Neural progenitor cell (in vitro differentiated cells): ENCODE measurements around the gene WSCD1. TPM values are rescaled to one million over a fixed set of nuclear protein-coding genes. Genes with fewer than 3 reads are reported as not detected.
A peak's percentile ranks its signal among the peaks of the same experiment; 100 is the strongest.

ENCODE experiments used
- DNase-seq: peaks from one replicate; pipeline ENCODE4 v3.0.0-alpha.2; 2016; ENCODE audit warnings: low spot score
- H2AFZ ChIP-seq: fragments of 200-600 bp; sonication (generic); replicated peaks from 2 replicates; pipeline ENCODE4 v1.6.1; 2016; ENCODE audit warnings: antibody characterized with exemption
- H3F3A ChIP-seq: fragments of 200-600 bp; sonication (generic); 2 replicates; pipeline ENCODE4 v1.6.1; 2016; ENCODE audit warnings: antibody characterized with exemption, low read depth
- H3K27ac ChIP-seq: fragments of 200-600 bp; sonication (generic); 2 replicates; pipeline ENCODE4 v1.5.1; 2016; ENCODE audit warnings: mild to moderate bottlenecking
- H3K27me3 ChIP-seq: fragments of 200-600 bp; sonication (generic); 2 replicates; pipeline ENCODE4 v1.6.1; 2016; ENCODE audit warnings: mild to moderate bottlenecking, moderate library complexity
- H3K36me3 ChIP-seq: fragments of 200-600 bp; sonication (generic); 2 replicates; pipeline ENCODE4 v1.5.1; 2016
- H3K4me1 ChIP-seq: fragments of 200-600 bp; sonication (generic); 2 replicates; pipeline ENCODE4 v1.6.1; 2016; ENCODE audit warnings: mixed run types
- H3K4me2 ChIP-seq: fragments of 200-600 bp; sonication (generic); 2 replicates; pipeline ENCODE4 v1.6.1; 2016
- H3K4me3 ChIP-seq: fragments of 200-600 bp; sonication (generic); 2 replicates; pipeline ENCODE4 v1.5.1; 2016
- H3K79me2 ChIP-seq: fragments of 200-600 bp; sonication (generic); 2 replicates; pipeline ENCODE4 v1.6.1; 2016; ENCODE audit warnings: low read depth
- H3K9ac ChIP-seq: fragments of 200-600 bp; sonication (generic); 2 replicates; pipeline ENCODE4 v1.6.1; 2016
- H3K9me3 ChIP-seq: fragments of 200-600 bp; sonication (generic); 2 replicates; pipeline ENCODE4 v1.5.1; 2016; ENCODE audit warnings: low read depth
- H4K20me1 ChIP-seq: fragments of 200-600 bp; sonication (generic); 2 replicates; pipeline ENCODE4 v1.6.1; 2016; ENCODE audit warnings: low read depth
- H3K27ac Mint-ChIP-seq: 3 replicates; pipeline ENCODE4 v1.8.0; 2021; ENCODE audit warnings: mixed read lengths
- H3K27me3 Mint-ChIP-seq: 2 replicates; pipeline ENCODE4 v1.8.0; 2022; ENCODE audit warnings: low read depth, mild to moderate bottlenecking, inconsistent platforms, moderate library complexity, mixed read lengths; ENCODE audit not compliant: insufficient read depth
- H3K36me3 Mint-ChIP-seq: 3 replicates; pipeline ENCODE4 v1.8.0; 2021; ENCODE audit warnings: mixed read lengths
- H3K4me1 Mint-ChIP-seq: 3 replicates; pipeline ENCODE4 v1.8.0; 2021; ENCODE audit warnings: mixed read lengths
- H3K4me3 Mint-ChIP-seq: 3 replicates; pipeline ENCODE4 v1.8.0; 2021; ENCODE audit warnings: mild to moderate bottlenecking, moderate library complexity, mixed read lengths
- H3K9me3 Mint-ChIP-seq: 3 replicates; pipeline ENCODE4 v1.8.0; 2020; ENCODE audit warnings: mixed read lengths
- EZH2 ChIP-seq: fragments of 200-600 bp; sonication (generic); IDR thresholded peaks from 2 replicates; pipeline ENCODE4 v1.6.1; 2017; ENCODE audit warnings: antibody characterized with exemption, mild to moderate bottlenecking, moderate library complexity
- EZH2phosphoT487 ChIP-seq: fragments of 200-600 bp; sonication (generic); IDR thresholded peaks from 2 replicates; pipeline ENCODE4 v1.6.1; 2017; ENCODE audit warnings: antibody characterized with exemption
- total RNA-seq: library from RNA; depleted of rRNA; stranded (reverse); fragments of >200 nt; gene quantifications from 2 replicates; pipeline ENCODE4 v1.2.3, GENCODE V29; 2015; ENCODE audit warnings: low replicate concordance
- TF ChIP-seq, protein P1 (sequence below): fragments of 200-600 bp; sonication (generic); IDR thresholded peaks from 2 replicates; pipeline ENCODE4 v1.5.1; 2017; ENCODE audit warnings: antibody characterized with exemption, mild to moderate bottlenecking

Gene WSCD1
- total RNA-seq, 1 donor from 2014 or later = 20.2 TPM

DNA sequence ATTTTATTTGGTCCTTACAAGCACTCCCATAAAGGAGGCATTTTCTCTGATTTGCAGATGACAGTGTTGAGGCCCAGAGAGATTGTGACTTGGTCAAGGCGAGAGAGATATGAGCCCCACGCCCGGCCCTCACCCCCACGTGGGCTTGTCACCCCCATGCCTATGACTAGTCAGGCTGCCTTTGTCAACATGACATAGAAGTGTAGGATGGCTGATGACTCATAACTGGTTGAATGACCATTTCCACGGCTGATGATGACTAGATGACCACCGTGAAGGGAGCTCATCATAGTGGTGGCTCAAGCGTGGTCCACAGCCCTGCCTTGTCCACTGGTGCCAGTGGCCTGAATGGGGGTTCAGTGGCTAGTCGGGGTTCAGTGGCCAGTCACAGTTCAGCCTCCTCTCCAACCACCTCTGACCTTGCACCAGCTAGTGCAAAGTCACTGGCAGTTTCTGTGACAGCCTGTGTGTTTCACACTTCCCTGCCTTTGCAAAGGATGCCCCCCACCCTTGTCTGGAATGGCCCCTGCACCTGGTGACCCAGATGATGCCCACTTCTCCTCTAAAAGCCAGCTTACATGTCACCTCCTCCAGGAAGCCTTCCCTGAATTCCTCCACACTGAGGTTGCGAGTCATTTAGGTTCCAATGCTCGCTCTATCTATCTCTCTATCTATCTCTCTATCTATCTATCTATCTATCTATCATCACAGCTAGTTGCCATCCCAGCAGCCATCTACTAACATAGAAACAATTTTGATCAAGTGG, 3.8 kb upstream of the WSCD1 start:
- Mint-ChIP-seq H3K27me3 (peaks cover 24% of the 10 kb centered on the region), H3K36me3 (no peaks in the 10 kb centered on the region), H3K4me1 (peaks cover 17% of the 10 kb centered on the region), H3K27ac (no peak overlapping the region), H3K9me3 (peaks cover 4% of the 10 kb centered on the region), H3K4me3 (peak overlapping the region; percentile 3)
- DNase-seq = no peak
- Histone ChIP-seq H3K4me2 (no peak overlapping the region), H4K20me1 (peaks cover 5% of the 10 kb centered on the region), H3K27me3 (peaks cover 32% of the 10 kb centered on the region), H3K9me3 (no peaks in the 10 kb centered on the region), H3K36me3 (no peaks in the 10 kb centered on the region), H3K4me1 (peaks cover 3% of the 10 kb centered on the region), H2AFZ (no peak overlapping the region), H3K27ac (no peak overlapping the region), H3K9ac (no peak overlapping the region), H3K4me3 (no peak overlapping the region), H3K79me2 (peaks cover 6% of the 10 kb centered on the region), H3F3A (peaks cover 5% of the 10 kb centered on the region)
- TF ChIP-seq EZH2 (no peak), EZH2phosphoT487 (no peak)
- TF ChIP-seq, protein P1, sequence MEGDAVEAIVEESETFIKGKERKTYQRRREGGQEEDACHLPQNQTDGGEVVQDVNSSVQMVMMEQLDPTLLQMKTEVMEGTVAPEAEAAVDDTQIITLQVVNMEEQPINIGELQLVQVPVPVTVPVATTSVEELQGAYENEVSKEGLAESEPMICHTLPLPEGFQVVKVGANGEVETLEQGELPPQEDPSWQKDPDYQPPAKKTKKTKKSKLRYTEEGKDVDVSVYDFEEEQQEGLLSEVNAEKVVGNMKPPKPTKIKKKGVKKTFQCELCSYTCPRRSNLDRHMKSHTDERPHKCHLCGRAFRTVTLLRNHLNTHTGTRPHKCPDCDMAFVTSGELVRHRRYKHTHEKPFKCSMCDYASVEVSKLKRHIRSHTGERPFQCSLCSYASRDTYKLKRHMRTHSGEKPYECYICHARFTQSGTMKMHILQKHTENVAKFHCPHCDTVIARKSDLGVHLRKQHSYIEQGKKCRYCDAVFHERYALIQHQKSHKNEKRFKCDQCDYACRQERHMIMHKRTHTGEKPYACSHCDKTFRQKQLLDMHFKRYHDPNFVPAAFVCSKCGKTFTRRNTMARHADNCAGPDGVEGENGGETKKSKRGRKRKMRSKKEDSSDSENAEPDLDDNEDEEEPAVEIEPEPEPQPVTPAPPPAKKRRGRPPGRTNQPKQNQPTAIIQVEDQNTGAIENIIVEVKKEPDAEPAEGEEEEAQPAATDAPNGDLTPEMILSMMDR = no peak

DNA sequence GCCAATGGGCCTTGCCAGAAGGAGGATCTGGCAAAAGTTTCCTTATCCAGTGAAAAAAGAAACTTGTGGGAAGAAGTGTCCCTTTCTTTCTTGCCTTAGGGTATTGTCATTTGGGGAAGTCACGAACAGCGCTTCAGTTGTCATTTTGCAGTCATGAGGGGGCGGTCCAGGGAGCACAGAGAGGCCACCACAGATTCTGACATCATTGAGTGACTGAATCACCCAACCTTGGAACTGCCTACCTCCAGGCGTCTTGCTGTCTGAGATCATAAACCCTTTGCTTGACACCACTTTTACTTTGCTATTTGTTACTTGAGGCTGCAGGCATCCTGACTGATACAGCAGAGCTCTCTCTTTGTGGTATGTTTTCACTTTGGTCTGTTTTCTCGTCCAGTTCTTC, 3.1 kb upstream of the WSCD1 start:
- Histone ChIP-seq H3K4me3 (no peak overlapping the region), H3K79me2 (peaks cover 12% of the 10 kb centered on the region), H3K9me3 (no peaks in the 10 kb centered on the region), H3K27me3 (peaks cover 36% of the 10 kb centered on the region), H3F3A (peaks cover 5% of the 10 kb centered on the region), H3K27ac (no peak overlapping the region), H3K36me3 (no peaks in the 10 kb centered on the region), H3K9ac (no peak overlapping the region), H4K20me1 (peaks cover 12% of the 10 kb centered on the region), H3K4me2 (no peak overlapping the region), H3K4me1 (peaks cover 6% of the 10 kb centered on the region), H2AFZ (no peak overlapping the region)
- no peak for DNase-seq
- H3K27ac Mint-ChIP-seq = no peak overlapping the region
- TF ChIP-seq EZH2phosphoT487 = no peak
- TF ChIP-seq, protein P1 = no peak
- no peak for TF ChIP-seq EZH2
- no peaks in the 10 kb centered on the region for H3K9me3 Mint-ChIP-seq
- H3K27me3 Mint-ChIP-seq = peaks cover 27% of the 10 kb centered on the region
- H3K4me1 Mint-ChIP-seq = peaks cover 24% of the 10 kb centered on the region
- no peaks in the 10 kb centered on the region for H3K36me3 Mint-ChIP-seq
- no peak overlapping the region for H3K4me3 Mint-ChIP-seq

DNA sequence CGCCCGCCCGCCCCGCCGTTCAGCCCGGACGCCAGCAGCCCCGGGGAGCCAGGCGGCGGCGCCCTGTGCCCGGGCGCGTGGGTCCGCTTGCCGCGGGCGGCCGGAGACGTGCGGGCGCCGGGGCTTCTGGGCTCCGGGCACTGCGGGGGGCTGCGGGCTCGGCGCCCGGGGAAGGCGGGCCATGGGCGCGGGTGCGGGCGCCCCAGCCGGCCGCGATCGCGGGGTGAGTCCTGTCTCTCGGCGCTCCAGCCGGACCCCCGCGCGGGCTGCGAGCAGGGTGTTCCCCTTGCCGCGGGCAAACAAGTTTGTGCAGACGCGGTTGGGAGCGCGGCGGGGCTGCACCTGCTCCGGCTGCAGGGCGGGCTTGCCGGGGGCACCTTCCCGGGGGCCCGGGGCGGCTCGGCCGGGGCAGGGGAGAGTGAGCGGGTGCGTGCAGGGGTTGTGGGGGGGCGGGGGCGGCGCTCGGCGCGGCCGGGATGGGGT, 292 bp downstream of the WSCD1 start:
- no peak for DNase-seq
- Histone ChIP-seq H3F3A (peaks cover 5% of the 10 kb centered on the region), H3K27ac (no peak overlapping the region), H3K9me3 (no peaks in the 10 kb centered on the region), H3K4me2 (peak overlapping the region; percentile 86), H3K9ac (no peak overlapping the region), H3K4me3 (peak overlapping the region; percentile 74), H3K79me2 (peaks cover 25% of the 10 kb centered on the region), H3K27me3 (peaks cover 36% of the 10 kb centered on the region), H3K4me1 (peaks cover 11% of the 10 kb centered on the region), H3K36me3 (no peaks in the 10 kb centered on the region), H2AFZ (peak overlapping the region; percentile 4), H4K20me1 (peaks cover 24% of the 10 kb centered on the region)
- Mint-ChIP-seq H3K36me3 (peaks cover 4% of the 10 kb centered on the region), H3K27ac (no peak overlapping the region), H3K4me3 (no peak overlapping the region), H3K4me1 (peaks cover 51% of the 10 kb centered on the region), H3K9me3 (no peaks in the 10 kb centered on the region), H3K27me3 (peaks cover 20% of the 10 kb centered on the region)
- no peak for TF ChIP-seq EZH2phosphoT487
- TF ChIP-seq, protein P1 = no peak
- no peak for TF ChIP-seq EZH2
